Immature natural killer cell (primary cell): ENCODE data around the gene ATP8B3. TPM values are rescaled to one million over a fixed set of nuclear protein-coding genes. Genes with fewer than 3 reads are reported as not detected.

ENCODE experiments used
- DNase-seq, 3 donors: peaks; one replicate each; pipeline ENCODE4 v3.0.0; 2022; ENCODE audit warnings: mixed read lengths in 1 of 3
- H3K27ac Mint-ChIP-seq, 6 donors: one replicate each; pipeline ENCODE4 v1.8.0; 2020; ENCODE audit warnings: mixed read lengths in 6 of 6, mild to moderate bottlenecking in 5 of 6, inconsistent platforms in 4 of 6, moderate library complexity in 3 of 6
- H3K27me3 Mint-ChIP-seq, 3 donors: one replicate each; pipeline ENCODE4 v1.8.0; 2020 to 2021; ENCODE audit warnings: low read depth in 3 of 3, mild to moderate bottlenecking in 3 of 3, mixed read lengths in 3 of 3, moderate library complexity in 3 of 3, inconsistent platforms in 1 of 3
- H3K36me3 Mint-ChIP-seq, 3 donors: one replicate each; pipeline ENCODE4 v1.8.0; 2020; ENCODE audit warnings: mixed read lengths in 3 of 3, inconsistent platforms in 2 of 3, mild to moderate bottlenecking in 2 of 3
- H3K4me1 Mint-ChIP-seq, 2 donors: one replicate each; pipeline ENCODE4 v1.8.0; 2020; ENCODE audit warnings: inconsistent platforms in 2 of 2, mild to moderate bottlenecking in 2 of 2, mixed read lengths in 2 of 2, moderate library complexity in 1 of 2
- H3K4me3 Mint-ChIP-seq, 5 donors: one replicate each; pipeline ENCODE4 v1.8.0; 2020; ENCODE audit warnings: mild to moderate bottlenecking in 5 of 5, mixed read lengths in 5 of 5, inconsistent platforms in 3 of 5, moderate library complexity in 3 of 5
- H3K9me3 Mint-ChIP-seq, 6 donors: one replicate each; pipeline ENCODE4 v1.8.0; 2020; ENCODE audit warnings: mild to moderate bottlenecking in 6 of 6, mixed read lengths in 6 of 6, inconsistent platforms in 4 of 6, moderate library complexity in 3 of 6
- polyA plus RNA-seq, 3 donors: library from polyadenylated mRNA; unstranded; fragments of 300-500 nt; fragmentation: Illumina TruSeq; gene quantifications; one replicate each; pipeline ENCODE4 v1.2.3, GENCODE V29; 2021

Gene ATP8B3
- polyA plus RNA-seq, 3 donors from 2014 or later: 1.7 to 3.3 (median 3.1) TPM

- peaks cover 6 to 44% (median 18%) of the 10 kb centered on the region in 3 donors for H3K27me3 Mint-ChIP-seq
- peak overlapping the region; percentile 79 to 86 (median 84) for H3K4me3 Mint-ChIP-seq
- peak overlapping the region; percentile 84 to 94 (median 92) for H3K27ac Mint-ChIP-seq
- DNase-seq: peak; percentile 83 to 87 (median 86)
- H3K4me1 Mint-ChIP-seq: peaks cover 23 to 46% of the 10 kb centered on the region in 2 donors
- H3K36me3 Mint-ChIP-seq: no peaks in the 10 kb centered on the region
- no peaks in the 10 kb centered on the region for H3K9me3 Mint-ChIP-seq
Measured at GRCh38 chr19:1855040-1855827, 43.2 kb upstream of the ATP8B3 start.

GRCh38 chr19:1854542-1855039, 42.5 kb upstream of the ATP8B3 start:
- Mint-ChIP-seq H3K27ac (peak overlapping the region in 4 of 6 donors; percentile 74 to 91 (median 80)), H3K36me3 (no peaks in the 10 kb centered on the region), H3K4me3 (peak overlapping the region in 3 of 5 donors; percentile 38 to 68 (median 49)), H3K27me3 (peaks cover 6 to 47% (median 18%) of the 10 kb centered on the region in 3 donors), H3K9me3 (no peaks in the 10 kb centered on the region), H3K4me1 (peaks cover 28 to 51% of the 10 kb centered on the region in 2 donors)
- DNase-seq: no peak

- DNase-seq: no peak
- Mint-ChIP-seq H3K27ac (no peak overlapping the region), H3K27me3 (peaks cover 6 to 45% (median 18%) of the 10 kb centered on the region in 3 donors), H3K36me3 (no peaks in the 10 kb centered on the region), H3K4me1 (peaks cover 29 to 52% of the 10 kb centered on the region in 2 donors), H3K4me3 (no peak overlapping the region), H3K9me3 (no peaks in the 10 kb centered on the region)
Measured at GRCh38 chr19:1854039-1854541, 42.0 kb upstream of the ATP8B3 start.

- peak; percentile 83 to 84 (median 84) for DNase-seq
- Mint-ChIP-seq H3K27ac (peak overlapping the region in 5 of 6 donors; percentile 87 to 97 (median 95)), H3K4me1 (peaks cover 34 to 55% of the 10 kb centered on the region in 2 donors), H3K27me3 (peaks cover 6 to 46% (median 18%) of the 10 kb centered on the region in 3 donors), H3K9me3 (no peaks in the 10 kb centered on the region), H3K4me3 (peak overlapping the region; percentile 63 to 82 (median 79)), H3K36me3 (no peaks in the 10 kb centered on the region)
Measured at GRCh38 chr19:1853295-1854038, 41.4 kb upstream of the ATP8B3 start.

GRCh38 chr19:1852581-1853128, 40.6 kb upstream of the ATP8B3 start:
- no peaks in the 10 kb centered on the region for H3K36me3 Mint-ChIP-seq
- H3K4me3 Mint-ChIP-seq: peak overlapping the region in 1 of 5 donors; percentile 79

GRCh38 chr19:1851654-1852580, 39.8 kb upstream of the ATP8B3 start:
- Mint-ChIP-seq H3K27ac (peak overlapping the region in 3 of 6 donors; percentile 45 to 61 (median 55)), H3K36me3 (no peaks in the 10 kb centered on the region), H3K27me3 (peaks cover 10 to 50% (median 21%) of the 10 kb centered on the region in 3 donors), H3K9me3 (no peaks in the 10 kb centered on the region), H3K4me1 (peaks cover 41 to 56% of the 10 kb centered on the region in 2 donors), H3K4me3 (peak overlapping the region in 2 of 5 donors; percentile 15 to 36)
- peak; percentile 55 to 69 (median 59) for DNase-seq

More at GRCh38 chr19:1852581-1853128, 40.6 kb upstream of the ATP8B3 start:
- H3K27me3 Mint-ChIP-seq: peaks cover 5 to 44% (median 21%) of the 10 kb centered on the region in 3 donors
- H3K27ac Mint-ChIP-seq: peak overlapping the region in 3 of 6 donors; percentile 89 to 97 (median 95)
- H3K4me1 Mint-ChIP-seq: peaks cover 34 to 51% of the 10 kb centered on the region in 2 donors
- DNase-seq: no peak
- H3K9me3 Mint-ChIP-seq: no peaks in the 10 kb centered on the region

GRCh38 chr19:1850809-1851653, 39.0 kb upstream of the ATP8B3 start:
- Mint-ChIP-seq H3K36me3 (no peaks in the 10 kb centered on the region), H3K27ac (peak overlapping the region; percentile 45 to 88 (median 66)), H3K9me3 (no peaks in the 10 kb centered on the region), H3K27me3 (peaks cover 11 to 46% (median 23%) of the 10 kb centered on the region in 3 donors), H3K4me1 (peaks cover 50 to 61% of the 10 kb centered on the region in 2 donors), H3K4me3 (peak overlapping the region in 3 of 5 donors; percentile 10 to 42 (median 12))
- DNase-seq: no peak

- H3K4me1 Mint-ChIP-seq: peaks cover 46 to 61% of the 10 kb centered on the region in 2 donors
Measured at GRCh38 chr19:1849886-1850398, 37.9 kb upstream of the ATP8B3 start.

GRCh38 chr19:1849132-1849474, 37.0 kb upstream of the ATP8B3 start:
- DNase-seq: no peak
- Mint-ChIP-seq H3K9me3 (no peaks in the 10 kb centered on the region), H3K36me3 (no peaks in the 10 kb centered on the region), H3K4me3 (peak overlapping the region in 4 of 5 donors; percentile 9 to 72 (median 67)), H3K27ac (peak overlapping the region; percentile 55 to 85 (median 78)), H3K4me1 (peaks cover 46 to 61% of the 10 kb centered on the region in 2 donors), H3K27me3 (peaks cover 11 to 39% (median 22%) of the 10 kb centered on the region in 3 donors)

More at GRCh38 chr19:1849886-1850398, 37.9 kb upstream of the ATP8B3 start:
- Mint-ChIP-seq H3K9me3 (no peaks in the 10 kb centered on the region), H3K27me3 (peaks cover 11 to 40% (median 21%) of the 10 kb centered on the region in 3 donors), H3K4me3 (peak overlapping the region in 4 of 5 donors; percentile 0 to 40 (median 10)), H3K27ac (peak overlapping the region; percentile 26 to 83 (median 60)), H3K36me3 (no peaks in the 10 kb centered on the region)
- DNase-seq: no peak

- Mint-ChIP-seq H3K27ac (peak within 1 kb of the TSS; percentile 89 to 97 (median 93)), H3K9me3 (no peaks in the 10 kb centered on the region), H3K4me1 (peaks cover 49 to 66% of the 10 kb centered on the region in 2 donors), H3K27me3 (peaks cover 11 to 39% (median 24%) of the 10 kb centered on the region in 3 donors), H3K4me3 (peak within 1 kb of the TSS; percentile 91 to 93 (median 92)), H3K36me3 (no peaks in the 10 kb centered on the region)
- peak; percentile 97 to 98 (median 97) for DNase-seq
Measured at GRCh38 chr19:1848399-1849131, 36.5 kb upstream of the ATP8B3 start, which contains the start of gene REXO1. Gene REXO1 (minus strand): TSS chr19:1848483. CDS start chr19:1848358, 125 bp downstream.
